K562 (cell line): Measurements from ENCODE around the gene INSL3. TPM values are rescaled to one million over a fixed set of nuclear protein-coding genes. Genes with fewer than 3 reads are reported as not detected.
"Not testable (repeated sequence)": the region's sequence is repeated elsewhere in the genome, so short reads cannot be mapped to it uniquely, and the experiment has no call there.

Experiments used
- ATAC-seq: fragments of 200-7000 bp; cut with Tn5 transposase; 3 replicates; pipeline ENCODE4 v1.9.1; 2020; ENCODE audit warnings: moderate library complexity
- BruUV-seq: library from RNA; stranded (reverse); fragments of 400-500 nt; replicated peaks from 2 replicates; lab custom pipeline; 2021; lab: Mats Ljungman, UMichigan
- CTCF ChIA-PET: fragments of 300-600 bp; formaldehyde crosslinking; extraction: SDS; loops from one replicate; lab custom pipeline; 2021; ENCODE audit warnings: low intra/inter-chr PET ratio; lab: Yijun Ruan, JAX
- POLR2A ChIA-PET: fragments of 300-600, 350-650 bp; sonication (Branson Sonifier 250); formaldehyde crosslinking; extraction: SDS; loops from one replicate; lab custom pipeline; 2021; ENCODE audit warnings: antibody characterized with exemption, inconsistent platforms; lab: Yijun Ruan, JAX
- DNase-seq, 4 experiments: peaks; one replicate each; pipeline versions ENCODE4 v3.0.0 to v3.0.0-alpha.2; 2011 to 2018; ENCODE audit warnings: low spot score in 3 of 4, mixed read lengths in 3 of 4; ENCODE audit errors: extremely low read depth in 1 of 4
- FAIRE-seq: peaks from 2 replicates; lab custom pipeline; 2011; peaks lifted over from hg19 to GRCh38; lab: Jason Lieb, UNC
- H2AFZ ChIP-seq: 2 replicates; pipeline ENCODE4 v1.6.0; 2011; ENCODE audit warnings: low read depth, low read length, control low read depth, inconsistent platforms
- H3K27ac ChIP-seq: fragments of 200-600 bp; 3 replicates; pipeline ENCODE4 v1.8.0; 2011; ENCODE audit warnings: low read depth, mild to moderate bottlenecking, control low read depth, inconsistent platforms, low read length, moderate library complexity, mixed read lengths; ENCODE audit errors: extremely low read depth
- H3K27me3 ChIP-seq, 2 experiments: fragments of 300-600 bp in 1 of 2; 2 replicates in 1 of 2; 3 replicates in 1 of 2; pipeline versions ENCODE4 v1.6.0 to v1.8.0; 2011; ENCODE audit warnings: inconsistent platforms in 2 of 2, low read length in 2 of 2, mild to moderate bottlenecking in 1 of 2, mixed read lengths in 1 of 2, moderate library complexity in 1 of 2; ENCODE audit not compliant: control insufficient read depth in 2 of 2, insufficient read depth in 2 of 2
- H3K36me3 ChIP-seq: fragments of 300-600 bp; 3 replicates; pipeline ENCODE4 v1.8.0; 2011; ENCODE audit warnings: mild to moderate bottlenecking, low read length, inconsistent platforms; ENCODE audit not compliant: control insufficient read depth, insufficient read depth
- H3K4me1 ChIP-seq, 2 experiments: fragments of 200-600 bp in 1 of 2; replicated peaks in 1 of 2; 2 replicates in 1 of 2; 3 replicates in 1 of 2; pipeline versions ENCODE4 v1.5.1 to v1.8.0; 2011; ENCODE audit warnings: inconsistent platforms in 2 of 2, low read length in 2 of 2, mild to moderate bottlenecking in 1 of 2, mixed read lengths in 1 of 2, moderate library complexity in 1 of 2; ENCODE audit not compliant: control insufficient read depth in 2 of 2, insufficient read depth in 2 of 2
- H3K4me2 ChIP-seq: 2 replicates; pipeline ENCODE4 v1.6.1; 2011; ENCODE audit warnings: low read length, control low read depth, inconsistent platforms, mixed read lengths; ENCODE audit not compliant: insufficient read depth
- H3K4me3 ChIP-seq: fragments of 200-600 bp; sonication (generic), shearing (Covaris generic); 2 replicates; pipeline ENCODE4 v1.5.1; 2016; ENCODE audit warnings: control low read depth, inconsistent platforms
- H3K79me2 ChIP-seq: fragments of 200-600 bp; 3 replicates; pipeline ENCODE4 v1.8.0; 2011; ENCODE audit warnings: low read length, inconsistent platforms; ENCODE audit not compliant: control insufficient read depth, insufficient read depth
- H3K9ac ChIP-seq, 2 experiments: 2 replicates each; pipeline versions ENCODE4 v1.6.0 to v1.6.1; 2011; ENCODE audit warnings: low read depth in 2 of 2, low read length in 2 of 2, control low read depth in 1 of 2, inconsistent platforms in 1 of 2, mild to moderate bottlenecking in 1 of 2, mixed read lengths in 1 of 2; ENCODE audit not compliant: insufficient read depth in 1 of 2
- H3K9me1 ChIP-seq: one replicate; pipeline ENCODE4 v1.6.0; 2011; ENCODE audit warnings: inconsistent platforms, mild to moderate bottlenecking, low read length, moderate library complexity; ENCODE audit not compliant: control insufficient read depth, insufficient read depth
- H3K9me3 ChIP-seq: replicated peaks from 2 replicates; pipeline ENCODE4 v1.5.1; 2011; ENCODE audit warnings: low read depth, low read length, inconsistent platforms; ENCODE audit not compliant: control insufficient read depth, insufficient read depth
- H4K20me1 ChIP-seq: replicated peaks from 2 replicates; pipeline ENCODE4 v1.6.1; 2011; ENCODE audit warnings: low read length, inconsistent platforms, mixed read lengths; ENCODE audit not compliant: control insufficient read depth, insufficient read depth
- BCOR ChIP-seq: fragments of 450-650 bp; IDR thresholded peaks from 2 replicates; pipeline ENCODE4 v1.6.1; 2016
- CREM ChIP-seq: IDR thresholded peaks from 2 replicates; pipeline ENCODE4 v1.6.1; 2014; ENCODE audit warnings: antibody characterized with exemption, low read depth
- EWSR1 ChIP-seq: fragments of 450-650 bp; IDR thresholded peaks from 2 replicates; pipeline ENCODE4 v1.6.1; 2018; ENCODE audit warnings: borderline replicate concordance, mild to moderate bottlenecking, low read depth, moderate library complexity; ENCODE audit not compliant: partially characterized antibody
- JUND ChIP-seq, 2 experiments: IDR thresholded peaks; 2 replicates in 1 of 2; 3 replicates in 1 of 2; pipeline ENCODE4 v1.6.1; 2011; ENCODE audit warnings: borderline replicate concordance in 2 of 2, low read depth in 2 of 2, low read length in 2 of 2, improper control_type of control experiment in 1 of 2, missing biosample characterization in 1 of 2, missing genetic modification characterization in 1 of 2, missing genetic modification reagents in 1 of 2
- KDM1A ChIP-seq, 2 experiments: fragments of 450-650 bp; IDR thresholded peaks; 2 replicates each; pipeline ENCODE4 v1.6.1; 2016; ENCODE audit warnings: mild to moderate bottlenecking in 2 of 2
- RBM25 ChIP-seq: fragments of 200-400 bp; formaldehyde crosslinking; IDR thresholded peaks from 2 replicates; pipeline ENCODE4 v1.6.1; 2018; ENCODE audit warnings: low read length, low read depth, moderate library complexity; ENCODE audit not compliant: severe bottlenecking
- SMARCA5 ChIP-seq: fragments of 450-650 bp; IDR thresholded peaks from 2 replicates; pipeline ENCODE4 v1.6.1; 2016
- SNRNP70 ChIP-seq: fragments of 200-400 bp; formaldehyde crosslinking; optimal IDR thresholded peaks from 2 replicates; pipeline ENCODE3; 2017; ENCODE audit warnings: low read depth, low read length
- SP1 ChIP-seq: sonication (generic); formaldehyde crosslinking; IDR thresholded peaks from 2 replicates; pipeline ENCODE4 v1.8.1; 2022; ENCODE audit warnings: mild to moderate bottlenecking, missing genetic modification reagents
- ZFP36 ChIP-seq: fragments of 150-350 bp; IDR thresholded peaks from 2 replicates; pipeline ENCODE4 v1.6.1; 2018; ENCODE audit warnings: low read length, low read depth; ENCODE audit not compliant: partially characterized antibody
- ZNF77 ChIP-seq: fragments of 250-450 bp; sonication (Bioruptor Pico); IDR thresholded peaks from 2 replicates; pipeline ENCODE4 v1.5.0; 2020
- WGBS: fragments of 100-300 bp; shearing (Covaris generic); methylation state at CpG from one replicate; pipeline ENCODE4 v1.1.6; 2016; ENCODE audit warnings: low coverage, mixed read lengths; ENCODE audit not compliant: insufficient coverage; ENCODE audit errors: missing lambda C conversion rate; 5-methylcytosine and 5-hydroxymethylcytosine counted together
- in situ Hi-C: fragments of 300-500 bp; cut with MboI; formaldehyde crosslinking; loops from 4 replicates; pipeline ENCODE4 v1.15.0; 2018; ENCODE audit warnings: inconsistent platforms, mixed read lengths
- intact Hi-C: fragments of 100-400 bp; cut with micrococcal nuclease; formaldehyde crosslinking; loops from 2 replicates; pipeline ENCODE4 v1.14.2; 2022
- polyA plus RNA-seq, 8 experiments: library from polyadenylated mRNA; depleted of rRNA in 4 of 8; stranded (reverse) in 5 of 8; unstranded in 3 of 8; fragments of >200 nt; fragmentation: Nextera tagmentation in 2 of 8; fragmentation: Illumina TruSeq in 1 of 8; extraction: Ambion mirVana in 2 of 8; extraction: Trizol in 1 of 8; gene quantifications; 2 replicates each; pipeline versions ENCODE4 v1.2.1 to v1.2.3, GENCODE V29; 2011 to 2014; ENCODE audit warnings: inconsistent platforms in 1 of 8, missing spikeins in 1 of 8
- total RNA-seq, 7 experiments: library from RNA; depleted of rRNA in 6 of 7; stranded (reverse); fragments of >200 nt in 6 of 7; fragmentation: Illumina TruSeq in 2 of 7; extraction: Trizol in 2 of 7; gene quantifications; 2 replicates each; pipeline versions ENCODE4 v1.2.1 to v1.2.3, GENCODE V29; 2011 to 2021; ENCODE audit warnings: low replicate concordance in 1 of 7

The INSL3 gene
- total and polyA plus RNA-seq, 9 of the 15 experiments (the other 6 are each of a cell fraction or from before 2014, with no cell fraction given) = not detected

- TF ChIP-seq ZNF77 (no peak), EWSR1 (no peak), JUND (IDR thresholded peaks at IDR 0.05; ENCODE audit: borderline replicate concordance, low read depth, low read length) (peak; percentile 32; the same call in 1 of the 2 replicates), JUND (tag; IDR thresholded peaks at IDR 0.05; ENCODE audit: borderline replicate concordance, low read depth, low read length) (no peak), SNRNP70 (no peak), CREM (0 out of 2 replicates have a peak, but pooled peaks have one; percentile 17), SP1 (CRISPR knock-in tag) (no peak; the same call in 1 of the 2 replicates)
Observed at GRCh38 chr19:17784201-17785008, 36.9 kb downstream of the INSL3 start (continued).

DNA sequence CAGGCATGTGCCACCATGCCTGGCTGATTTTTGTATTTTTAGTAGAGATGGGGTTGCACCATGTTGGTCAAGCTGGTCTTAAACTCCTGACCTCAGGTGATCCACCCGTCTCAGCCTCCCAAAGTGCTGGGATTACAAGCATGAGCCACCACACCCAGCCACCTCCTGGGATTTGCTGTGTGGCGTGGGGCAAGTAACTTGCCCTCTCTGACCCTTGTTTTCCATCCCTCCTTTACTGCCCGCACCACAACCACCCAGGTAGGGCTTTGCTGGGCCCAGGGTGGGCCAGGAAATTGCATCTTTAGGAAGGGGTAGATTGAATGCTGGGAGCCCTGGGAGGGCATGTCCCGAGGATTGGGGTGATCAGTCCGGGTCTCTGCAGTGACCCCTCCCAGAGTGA is 37.6 kb downstream of the INSL3 start:
- Histone ChIP-seq H3K36me3 (peaks cover 44% of the 10 kb centered on the region; the same call in 2 of the 3 replicates), H3K4me1 (peaks cover 5 to 28% of the 10 kb centered on the region in 2 experiments; a peak in 4 of 5 replicates), H3K9ac (peak overlapping the region in 1 of 2 experiments; percentile 13; a peak in 1 of 4 replicates)
- BruUV-seq, H3K79me2 ChIP-seq, H3K4me3 ChIP-seq, H2AFZ ChIP-seq, intact Hi-C loops, H3K27me3 ChIP-seq, FAIRE-seq, H3K4me2 ChIP-seq, H3K27ac ChIP-seq, H3K9me1 ChIP-seq, H4K20me1 ChIP-seq, DNase-seq, ATAC-seq, in situ Hi-C loops, POLR2A ChIA-PET, H3K9me3 ChIP-seq: not testable (repeated sequence)
- 93% methylated on average over 5 of the region's 5 CpGs for WGBS
- TF ChIP-seq SMARCA5 (0 out of 2 replicates have a peak, but pooled peaks have one; percentile 38), RBM25 (peak; percentile 33), KDM1A (IDR thresholded peaks at IDR 0.05) (peak in 1 of 2 experiments; percentile 35; a peak in 1 of 4 replicates), ZFP36 (peak; percentile 67), BCOR (peak; percentile 74)
- CTCF ChIA-PET = interaction anchor here (1.4 kb wide), 1 partner anchor 80 kb away, joined by 5 read pairs; no protein-coding TSS in a partner anchor
